M059J (cell line): ENCODE measurements around the gene AGPAT3. TPM values are rescaled to one million over a fixed set of nuclear protein-coding genes. Genes with fewer than 3 reads are reported as not detected.

Experiments
- DNase-seq: peaks from one replicate; pipeline ENCODE4 v3.0.0-alpha.2; 2012; ENCODE audit warnings: low read depth
- total RNA-seq: library from RNA; depleted of rRNA; stranded (reverse); fragments of >200 nt; shearing (Covaris generic); gene quantifications from 2 replicates; pipeline ENCODE4 v1.2.3, GENCODE V29; 2014

AGPAT3 gene
- total RNA-seq, 1 experiment from 2014 or later = 59.8 TPM

DNA sequence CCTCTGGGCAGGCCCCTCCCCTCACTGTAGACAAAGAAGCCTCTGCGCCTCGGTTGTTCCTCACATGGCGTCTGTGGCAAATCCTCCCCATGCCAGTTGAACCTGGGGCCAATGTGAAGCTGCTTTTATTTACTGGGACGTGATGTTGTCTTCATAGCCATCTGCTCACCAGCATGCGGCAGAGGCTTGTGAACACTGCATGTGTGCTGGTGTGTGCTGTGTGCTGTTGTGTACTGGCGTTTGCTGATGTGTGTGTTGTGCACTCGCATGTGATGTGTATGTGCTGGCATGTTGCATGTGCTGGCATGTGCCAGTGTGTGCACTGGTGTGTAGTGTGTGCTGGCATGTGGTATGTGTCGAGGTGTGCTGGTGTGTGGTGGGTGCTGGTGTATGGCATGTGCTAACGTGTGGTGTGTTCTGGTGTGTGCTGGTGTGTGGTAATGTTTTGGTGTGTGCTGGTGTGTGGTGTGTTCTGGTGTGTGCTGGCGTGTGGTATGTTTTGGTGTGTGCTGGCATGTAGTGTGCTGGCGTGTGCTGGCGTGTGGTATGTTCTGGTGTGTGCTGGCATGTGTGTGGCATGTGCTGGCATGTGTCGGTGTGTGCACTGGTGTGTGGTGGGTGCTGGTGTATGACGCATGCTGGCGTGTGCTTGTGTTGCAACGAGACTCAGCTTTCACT is 109.9 kb downstream of the AGPAT3 start:
- DNase-seq = no peak

DNA sequence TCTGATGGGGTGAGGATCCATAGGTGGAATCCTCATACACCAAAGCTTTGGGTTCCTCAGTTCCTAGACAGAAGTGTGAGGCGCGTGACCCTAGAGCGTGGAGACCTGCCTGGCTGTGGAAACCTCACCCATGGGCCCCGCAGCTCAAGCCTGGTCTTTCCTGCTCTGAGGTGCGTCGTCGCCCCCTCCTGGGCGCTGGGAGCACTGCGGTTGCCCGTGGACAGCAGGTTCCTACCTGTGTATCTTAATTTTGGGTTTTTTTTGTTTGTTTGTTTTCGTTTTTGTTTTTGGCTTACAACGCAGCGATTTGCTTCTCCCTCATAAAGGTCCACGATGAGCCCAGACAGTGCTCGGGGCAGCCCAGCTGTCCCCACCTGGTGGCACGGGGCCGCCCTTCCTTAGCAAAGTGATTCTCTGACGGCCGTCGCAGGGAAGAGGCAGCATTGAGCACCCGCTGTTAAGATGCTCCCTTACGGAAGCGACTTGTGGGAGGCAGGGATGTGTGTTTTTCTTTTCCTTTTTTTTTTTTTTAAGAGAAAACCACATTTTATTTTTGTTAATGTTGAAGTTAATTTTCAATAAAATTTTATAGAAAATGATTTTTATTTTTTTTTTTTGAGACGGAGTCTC is 110.6 kb downstream of the AGPAT3 start:
- DNase-seq = peak; percentile 62

DNA sequence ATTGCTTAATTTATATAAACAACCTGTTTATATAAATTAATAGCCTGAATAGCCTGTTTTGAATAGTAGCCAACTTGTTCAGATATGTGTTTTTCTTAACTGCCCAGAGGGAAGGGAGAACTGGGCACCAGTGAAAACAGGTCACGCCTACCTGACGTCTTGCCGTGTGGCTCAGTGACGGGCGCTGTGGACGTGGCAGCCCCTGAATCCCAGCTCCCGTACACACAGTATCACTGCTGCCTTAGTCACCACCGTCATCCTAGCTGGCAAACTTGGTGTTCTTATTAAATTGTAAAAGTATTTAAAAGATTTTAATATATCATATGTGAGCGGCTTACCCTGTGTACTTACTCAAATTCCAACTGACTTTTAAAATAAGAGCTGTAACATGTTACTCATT is 111.6 kb downstream of the AGPAT3 start:
- no peak for DNase-seq

DNA sequence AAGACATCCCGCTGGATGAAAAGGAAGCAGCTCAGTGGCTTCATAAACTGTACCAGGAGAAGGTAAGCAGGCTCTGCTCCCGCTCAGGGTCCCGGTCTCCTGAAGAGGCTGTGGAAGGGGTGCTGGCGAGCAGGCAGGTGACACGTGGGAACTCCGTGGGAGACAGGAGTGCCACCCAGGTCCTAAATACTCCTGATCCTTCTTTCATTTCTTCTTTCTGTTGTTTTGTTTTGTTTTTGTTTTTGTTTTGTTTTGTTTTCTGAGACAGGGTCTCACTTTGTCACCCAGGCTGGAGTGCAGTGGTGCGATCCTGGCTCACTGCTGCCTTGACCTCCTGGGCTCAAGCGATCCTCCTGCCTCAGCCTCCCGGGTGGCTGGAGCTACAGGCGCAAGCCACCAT is 113.0 kb downstream of the AGPAT3 start:
- no peak for DNase-seq

DNA sequence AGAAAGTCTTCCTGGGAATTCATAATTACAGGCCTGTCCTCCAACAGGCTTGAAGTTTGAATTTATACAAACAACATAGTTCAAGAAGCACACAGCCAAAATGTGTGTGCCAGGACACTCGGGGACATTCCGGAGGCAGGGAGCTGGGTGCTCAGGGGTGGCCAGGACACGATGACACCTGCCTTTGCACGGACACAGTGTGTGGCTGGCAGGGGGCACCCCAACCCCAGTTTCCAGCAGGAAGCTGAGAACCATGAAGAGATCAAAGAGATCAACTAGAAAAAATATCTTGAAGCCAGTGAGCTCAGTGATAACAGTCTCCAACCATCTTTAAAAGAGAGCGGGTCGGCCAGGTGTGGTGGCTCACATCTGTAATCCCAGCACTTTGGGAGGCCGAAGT is 114.6 kb downstream of the AGPAT3 start:
- DNase-seq = no peak

DNA sequence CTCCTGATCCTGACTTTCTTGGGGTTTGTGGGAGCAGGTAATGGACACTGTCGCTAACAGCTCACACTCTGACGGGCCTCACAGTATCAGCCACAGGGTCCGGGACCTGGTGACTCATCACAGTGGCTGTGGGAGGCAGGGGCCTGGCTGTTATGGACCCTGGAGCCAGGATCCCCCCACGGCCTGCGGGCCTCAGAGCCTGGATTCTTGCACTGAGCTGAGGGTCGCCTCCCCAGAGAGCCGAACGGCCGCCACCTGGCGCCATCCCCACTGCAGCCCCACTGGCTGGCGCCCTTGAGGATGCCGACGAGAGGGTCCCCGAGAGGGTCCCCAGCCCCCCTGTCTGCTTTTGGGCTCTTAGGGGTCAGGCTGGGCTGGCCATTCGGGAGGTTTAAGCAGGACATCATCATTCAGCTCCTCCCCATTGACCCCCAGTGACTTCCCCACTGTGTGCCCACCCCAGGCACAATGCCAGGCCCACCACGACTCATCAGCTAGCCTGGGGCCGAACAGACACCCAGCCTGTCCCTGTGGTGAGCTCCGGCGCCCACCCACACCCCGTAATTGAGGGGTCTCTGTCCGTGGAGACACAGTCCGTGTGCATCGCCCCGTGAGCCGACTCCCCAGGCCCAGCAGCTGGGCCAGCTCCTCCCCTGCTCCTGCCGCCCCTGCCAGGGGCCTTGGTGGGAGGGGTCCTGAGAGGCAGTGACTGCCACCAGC is 116.3 kb downstream of the AGPAT3 start:
- DNase-seq = no peak

DNA sequence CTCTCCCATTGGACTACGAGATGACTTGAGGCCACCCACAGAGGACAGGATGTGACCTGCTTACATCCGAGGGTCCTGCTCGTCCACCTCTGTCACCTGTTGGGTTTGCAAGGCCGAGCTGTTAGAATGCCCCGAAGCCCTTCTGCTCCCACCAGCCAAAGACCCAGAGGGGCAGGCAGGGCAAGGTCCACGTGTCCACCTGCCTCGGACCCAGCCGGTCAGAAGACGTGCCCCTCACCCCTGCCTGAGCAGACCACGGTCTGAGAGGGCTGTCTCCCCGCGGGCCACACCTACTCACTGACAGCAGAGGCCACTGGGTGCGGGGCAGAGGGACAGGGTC is 116.8 kb downstream of the AGPAT3 start:
- DNase-seq = no peak

DNA sequence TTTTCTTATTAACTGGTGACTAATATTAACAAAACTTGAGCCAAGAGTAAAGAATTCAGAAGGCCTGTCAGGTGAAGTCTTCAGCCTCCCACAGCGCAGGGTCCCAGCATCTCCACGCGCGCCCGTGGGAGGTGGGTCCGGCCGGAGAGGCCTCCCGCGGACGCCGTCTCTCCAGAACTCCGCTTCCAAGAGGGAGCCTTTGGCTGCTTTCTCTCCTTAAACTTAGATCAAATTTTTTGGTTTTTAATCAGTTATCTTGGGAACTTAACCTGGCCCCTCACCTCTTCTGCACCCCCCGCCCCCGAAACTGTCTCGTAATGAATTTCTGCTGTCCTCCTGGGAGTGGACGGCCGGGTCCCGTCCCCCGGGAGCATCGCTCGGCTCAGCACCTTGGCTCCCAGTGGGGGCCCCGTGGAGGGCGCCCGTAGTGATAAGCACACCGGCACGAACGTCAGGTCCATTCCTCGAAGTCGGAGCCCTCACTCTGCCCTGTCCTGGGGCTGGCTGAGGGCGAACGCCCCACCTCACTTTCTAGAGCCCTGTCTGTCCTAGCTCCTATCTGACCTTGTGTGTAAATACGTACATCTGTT is 117.6 kb downstream of the AGPAT3 start:
- DNase-seq = no peak

DNA sequence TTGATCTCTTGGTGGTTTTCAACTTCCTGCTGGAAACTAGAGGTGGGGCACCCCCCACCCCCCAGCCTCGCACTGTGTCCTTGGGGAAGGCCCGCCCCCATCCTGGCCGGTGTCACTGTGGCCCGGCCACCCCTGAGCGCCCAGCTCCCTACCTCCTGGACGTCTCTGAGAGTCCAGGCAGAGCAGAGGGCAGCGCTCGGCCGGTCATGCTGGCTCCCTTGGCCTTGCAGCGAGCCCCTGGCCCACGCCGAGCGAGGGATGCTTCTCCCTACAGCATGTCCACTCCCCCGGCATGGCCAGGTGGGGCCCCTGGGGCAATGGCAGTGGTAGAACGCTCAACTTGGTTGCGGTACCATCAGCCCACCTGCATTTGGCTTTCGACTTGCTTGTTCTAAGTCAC is 118.4 kb downstream of the AGPAT3 start:
- no peak for DNase-seq

DNA sequence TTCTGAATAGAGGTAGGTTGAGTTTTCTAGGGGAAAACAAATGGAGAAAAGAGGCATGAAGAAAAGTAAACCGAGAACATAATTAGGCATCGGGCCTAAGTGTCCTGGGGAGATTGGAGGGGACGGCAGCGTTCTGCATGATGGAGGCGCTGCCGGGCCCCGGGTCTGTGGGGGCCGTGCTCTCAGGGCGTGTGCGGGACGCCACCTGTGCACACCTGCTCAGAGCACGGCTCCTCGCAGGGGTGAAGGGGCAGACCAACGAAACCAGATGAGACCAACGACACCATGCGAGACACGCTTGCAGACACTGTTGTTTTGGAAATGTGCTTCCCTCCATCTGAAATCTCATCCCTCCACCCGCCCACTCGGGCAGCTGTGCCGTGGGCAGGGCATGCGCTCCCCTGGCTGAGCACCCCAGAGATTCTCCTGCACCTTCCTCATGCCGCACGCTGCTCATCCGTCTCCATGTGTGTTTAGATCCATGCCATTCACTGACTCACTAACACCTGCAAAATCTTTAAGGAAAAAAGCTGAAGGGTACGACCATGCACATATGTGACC is 118.9 kb downstream of the AGPAT3 start:
- no peak for DNase-seq

DNA sequence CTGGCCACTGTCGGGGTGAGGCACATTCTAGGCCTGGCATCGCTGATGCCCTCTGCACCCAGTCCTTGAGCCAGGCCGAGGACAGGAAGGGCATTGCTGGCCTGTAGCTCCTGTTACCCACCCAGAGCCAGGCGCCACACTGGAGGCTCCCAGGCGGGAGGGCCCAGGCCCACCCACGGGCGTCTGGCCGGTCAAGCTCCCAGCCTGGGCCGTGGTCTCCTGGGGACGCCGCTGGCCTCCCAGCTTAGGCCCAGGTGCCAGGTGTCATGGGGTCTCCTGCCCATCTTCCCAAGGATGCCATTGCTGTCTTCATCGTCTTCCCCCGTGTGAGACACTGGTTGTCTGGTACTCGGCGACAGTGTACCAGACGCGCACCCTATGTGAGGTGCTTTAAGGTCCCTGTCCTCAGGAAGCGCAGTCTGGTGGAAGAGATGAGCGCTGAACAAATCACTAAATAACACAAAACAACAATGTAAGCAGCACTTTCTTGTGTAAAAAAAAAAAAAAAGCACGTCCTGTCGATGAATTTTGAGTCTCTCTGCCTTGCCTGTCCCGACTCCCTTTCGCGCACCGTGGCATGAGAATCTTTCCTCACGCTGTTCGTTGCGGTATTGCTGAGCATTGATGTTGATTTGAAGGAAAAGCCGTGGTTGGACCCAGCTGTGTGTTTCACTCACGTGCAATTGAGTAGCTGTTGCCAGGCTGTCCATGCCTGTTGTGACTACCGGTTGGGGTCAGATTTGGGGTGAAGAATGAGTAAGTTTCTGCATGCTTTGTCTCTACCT is 120.1 kb downstream of the AGPAT3 start:
- DNase-seq = peak; percentile 50

DNA sequence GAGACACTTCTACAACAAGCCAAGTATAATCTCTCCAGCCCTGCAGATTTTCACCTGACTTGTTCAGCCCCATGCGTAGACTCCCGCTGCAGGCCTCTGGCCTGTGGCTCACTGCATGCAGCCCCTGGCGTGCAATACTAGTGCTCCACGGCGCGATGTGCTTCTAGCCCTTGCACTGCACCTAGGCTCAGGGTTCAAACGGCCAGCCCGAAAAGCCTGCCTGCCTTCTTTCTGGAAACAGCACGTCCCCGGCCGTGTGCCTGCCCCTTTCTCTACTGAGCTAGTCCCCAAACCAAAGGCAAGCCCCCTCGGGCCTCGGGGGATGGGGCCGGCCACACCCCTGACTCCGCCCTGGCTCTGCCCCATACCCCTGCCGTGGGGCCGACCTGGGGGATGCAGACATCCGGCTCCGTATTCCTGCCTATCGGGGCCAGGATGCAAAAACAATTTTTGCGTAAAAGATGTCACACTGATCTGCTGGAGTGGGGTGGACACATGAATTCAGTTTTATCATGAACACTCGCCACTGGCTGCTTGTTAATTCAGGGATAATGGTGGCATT is 120.7 kb downstream of the AGPAT3 start:
- DNase-seq = no peak

DNA sequence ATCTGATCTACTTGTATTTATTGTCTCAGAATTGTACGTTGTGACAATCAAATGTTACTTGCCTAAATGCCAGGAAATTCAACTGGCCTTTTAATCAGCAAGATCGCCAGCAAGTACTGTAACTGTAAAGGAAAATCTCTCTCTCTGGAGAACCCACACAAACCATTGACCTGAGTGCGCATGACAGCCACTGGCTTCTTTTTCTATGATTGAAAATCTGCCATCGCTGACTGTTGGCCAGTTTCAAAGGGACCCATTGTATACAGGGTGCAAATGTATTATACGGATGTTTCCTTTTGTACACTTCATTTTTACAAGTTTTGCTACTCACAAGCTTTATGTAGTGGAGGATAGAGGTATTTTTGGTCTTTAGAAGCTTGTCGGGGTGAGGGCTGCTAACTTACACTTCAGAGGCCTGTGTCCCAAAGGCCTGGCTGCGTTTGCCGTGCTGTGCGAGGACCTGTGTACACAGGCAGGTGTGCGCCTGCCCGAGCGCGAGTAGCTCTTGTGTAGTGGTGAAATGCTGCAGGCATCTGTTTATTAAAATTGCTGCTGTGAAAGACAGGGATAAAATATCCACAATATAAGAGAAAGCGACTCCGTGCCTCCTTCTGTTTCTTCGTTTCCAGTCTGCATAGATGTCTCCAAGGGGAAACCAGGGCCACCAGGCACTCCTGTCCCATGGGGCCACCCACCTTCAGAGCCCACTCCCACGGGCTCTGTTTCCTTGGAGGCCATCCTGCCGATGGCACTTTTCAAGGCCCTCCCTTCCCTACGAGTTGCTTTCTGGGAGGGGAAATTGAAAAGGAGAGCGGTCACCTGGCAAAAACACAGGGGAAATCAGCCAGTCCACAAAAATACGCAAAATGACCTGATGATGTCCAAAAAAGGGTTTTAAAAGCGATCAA is 121.8 kb downstream of the AGPAT3 start:
- DNase-seq = no peak

DNA sequence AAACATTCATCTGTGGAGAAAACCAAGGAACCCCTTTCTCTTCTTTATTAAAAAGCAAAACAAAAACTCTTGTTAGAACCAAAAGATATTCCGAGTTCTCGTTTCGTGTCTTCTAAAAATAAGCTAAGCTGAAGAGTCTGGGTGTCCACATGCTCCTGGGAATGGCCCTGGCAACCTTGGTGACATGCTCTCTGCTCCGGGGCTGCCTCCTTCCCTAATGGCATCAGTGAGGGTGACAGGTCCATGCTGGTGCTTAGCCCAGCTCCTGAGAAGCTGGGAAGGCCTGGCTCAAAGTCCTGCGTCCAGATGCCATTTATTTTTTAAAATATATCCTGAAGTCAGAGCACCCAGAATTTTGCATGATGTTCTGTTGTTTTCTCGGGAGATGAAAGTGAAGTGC is 122.5 kb downstream of the AGPAT3 start:
- no peak for DNase-seq

DNA sequence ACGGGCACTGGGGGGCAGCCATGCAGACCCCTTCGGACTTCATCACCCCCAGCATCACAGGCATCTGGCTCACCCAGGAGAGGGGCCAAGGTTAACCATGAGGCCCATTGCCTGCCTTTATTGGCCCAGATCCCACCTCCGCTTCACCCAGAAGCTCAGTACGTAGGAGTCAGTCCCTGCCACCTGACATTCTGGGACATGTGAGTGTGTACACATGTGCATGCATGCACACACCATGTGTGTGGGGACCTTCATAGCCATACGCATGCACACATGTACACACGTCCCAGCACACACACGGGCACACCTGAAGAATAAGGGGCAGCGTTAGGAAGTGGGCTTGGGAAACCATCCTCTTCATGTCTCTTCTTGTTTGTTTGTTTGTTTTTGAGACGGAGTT is 123.0 kb downstream of the AGPAT3 start:
- DNase-seq = no peak

DNA sequence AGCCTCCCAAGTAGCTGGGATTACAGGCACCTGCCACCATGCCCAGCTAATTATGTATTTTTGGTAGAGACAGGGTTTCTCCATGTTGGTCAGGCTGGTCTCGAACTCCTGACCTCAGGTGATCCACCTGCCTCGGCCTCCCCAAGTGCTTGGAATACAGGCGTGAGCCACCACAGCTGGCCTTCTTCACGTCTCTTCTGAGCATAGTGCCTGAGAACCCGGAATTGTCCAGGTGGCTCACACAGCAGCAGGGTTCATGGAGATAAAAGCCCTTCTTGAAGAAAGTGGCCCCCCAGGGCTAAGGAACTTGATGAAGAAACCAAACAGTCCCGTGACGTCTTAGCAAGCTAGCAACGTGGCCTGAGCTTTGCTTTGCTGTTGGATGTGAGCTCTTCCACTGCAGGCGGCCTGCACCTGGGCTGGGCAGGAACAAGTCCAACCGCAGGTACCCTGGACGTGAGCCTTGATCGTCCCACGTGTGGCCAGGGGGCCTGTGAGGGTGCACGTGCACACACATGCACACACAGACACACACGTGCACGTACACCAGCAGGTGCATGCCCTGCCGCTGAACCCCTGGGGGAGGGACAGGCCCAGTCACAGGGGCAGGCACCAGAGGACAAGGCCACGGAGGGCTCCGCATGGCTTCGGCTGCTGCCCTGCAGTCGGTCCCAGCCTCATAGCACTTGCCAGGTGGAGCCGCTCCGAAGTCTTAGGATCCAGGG is 123.6 kb downstream of the AGPAT3 start:
- DNase-seq = no peak

DNA sequence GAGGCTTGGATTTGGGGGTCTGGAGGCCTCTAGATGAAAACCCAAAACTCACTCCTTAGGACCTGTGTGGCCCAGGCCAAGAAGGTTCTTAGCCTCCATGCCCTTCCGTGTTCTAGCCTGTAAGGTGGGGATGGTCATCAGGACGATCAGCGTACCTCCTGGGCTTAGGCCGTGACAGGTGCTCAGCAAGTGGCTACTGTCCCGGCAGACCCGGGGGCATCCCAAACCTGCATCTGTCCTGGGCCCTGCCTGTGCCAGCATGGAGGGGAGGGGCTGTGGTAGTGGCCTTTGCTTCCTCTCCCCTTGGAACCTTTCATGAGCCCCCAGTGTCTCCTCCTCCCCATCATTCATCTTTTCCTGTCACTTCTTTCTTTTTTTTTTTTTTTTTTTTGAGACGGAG is 124.4 kb downstream of the AGPAT3 start:
- DNase-seq = no peak

DNA sequence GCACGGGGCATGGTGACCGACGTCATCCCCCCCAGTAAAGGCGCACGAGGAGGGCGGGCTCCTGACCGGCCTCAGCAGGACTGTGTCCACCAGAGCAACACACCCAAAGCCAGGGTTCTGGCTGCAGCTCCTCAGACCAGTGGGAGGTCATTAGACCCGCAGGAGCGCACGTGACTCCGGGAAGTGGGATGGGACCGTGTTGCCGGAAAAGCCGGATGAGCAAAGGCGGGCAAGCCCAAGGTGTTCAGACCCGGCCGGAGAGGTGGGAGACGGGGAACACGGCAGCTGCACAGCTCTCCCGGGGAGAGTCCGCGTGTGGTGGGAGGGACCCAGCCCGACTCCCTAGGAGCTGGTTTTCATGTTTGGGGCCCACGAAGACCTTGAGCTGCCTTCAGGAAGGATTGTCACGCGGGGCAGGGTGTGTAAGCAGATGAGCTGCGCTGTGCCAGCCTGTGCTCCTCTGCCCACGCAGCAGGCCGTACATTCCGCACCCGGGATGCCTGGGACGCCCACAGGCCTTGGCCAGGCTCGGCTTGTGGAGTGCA is 126.5 kb downstream of the AGPAT3 start:
- no peak for DNase-seq

DNA sequence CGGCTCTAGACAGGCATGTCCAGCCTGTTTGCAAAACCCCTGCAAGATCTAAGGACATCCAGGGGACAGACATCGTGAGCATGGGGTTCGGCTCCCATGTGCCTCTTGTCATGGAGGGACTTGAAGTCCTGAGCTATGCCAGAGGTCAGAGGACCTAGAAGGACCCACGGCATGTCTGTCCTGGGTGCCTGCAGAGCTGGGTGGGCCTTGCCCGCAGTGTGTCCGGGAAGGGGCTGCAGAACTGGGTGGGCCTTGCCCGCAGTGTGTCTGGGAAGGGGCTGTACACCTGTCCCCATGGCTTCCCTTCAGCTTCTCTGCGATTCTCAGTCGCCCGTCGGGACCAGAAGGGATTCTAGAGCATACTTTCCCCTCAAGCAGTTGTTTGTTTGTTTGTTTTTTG is 127.1 kb downstream of the AGPAT3 start:
- DNase-seq = no peak
